Body of pancreas (tissue), 4 donors: Measurements from ENCODE around the gene BTG2. TPM values are rescaled to one million over a fixed set of nuclear protein-coding genes. Genes with fewer than 3 reads are reported as not detected.
A peak's percentile ranks its signal among the peaks of the same experiment; 100 is the strongest.
"Not testable (repeated sequence)": the region's sequence is repeated elsewhere in the genome, so short reads cannot be mapped to it uniquely, and the experiment has no call there.

Source experiments
- ATAC-seq: fragments of 150-250 bp; one replicate; pipeline ENCODE4 v1.9.1; 2016
- DNase-seq, 4 donors: peaks; one replicate each; pipeline ENCODE4 v3.0.0-alpha.2; 2019
- H3K27ac ChIP-seq, 4 donors: fragments of 200-600 bp; sonication (generic); 1 replicate in 3 of 4; 2 replicates in 1 of 4; pipeline versions ENCODE4 v1.5.1 to v1.6.1; 2016 to 2019; ENCODE audit warnings: mild to moderate bottlenecking in 1 of 4, mixed read lengths in 1 of 4, moderate library complexity in 1 of 4
- H3K27me3 ChIP-seq, 2 donors: fragments of 200-600 bp; sonication (generic); one replicate each; pipeline ENCODE4 v1.6.0; 2016; ENCODE audit warnings: mild to moderate bottlenecking in 1 of 2
- H3K36me3 ChIP-seq, 2 donors: fragments of 200-600 bp; sonication (generic); replicated peaks in 1 of 2; 2 replicates each; pipeline ENCODE4 v1.5.1; 2016; ENCODE audit warnings: low read depth in 2 of 2; ENCODE audit not compliant: insufficient read depth in 1 of 2
- H3K4me1 ChIP-seq: fragments of 200-600 bp; sonication (generic); one replicate; pipeline ENCODE4 v1.6.0; 2016
- H3K4me3 ChIP-seq, 2 donors: fragments of 200-600 bp; sonication (generic); 1 replicate in 1 of 2; 2 replicates in 1 of 2; pipeline ENCODE4 v1.5.1; 2016 to 2019
- H3K9me3 ChIP-seq, 3 donors: fragments of 200-600 bp; sonication (generic); 1 replicate in 2 of 3; 2 replicates in 1 of 3; pipeline ENCODE4 v1.5.1; 2016
- CTCF ChIP-seq, 7 experiments: fragments of 450-650 bp in 4 of 7; fragments of 200-600 bp in 3 of 7; sonication (generic) in 3 of 7; IDR thresholded peaks; one replicate each; pipeline ENCODE4 v1.5.1; 2016 to 2019; ENCODE audit warnings: antibody characterized with exemption in 7 of 7
- POLR2A ChIP-seq, 3 donors: fragments of 450-650 bp; IDR thresholded peaks; one replicate each; pipeline ENCODE4 v1.6.1; 2016; ENCODE audit warnings: antibody characterized with exemption in 3 of 3, mild to moderate bottlenecking in 2 of 3
- WGBS, 2 donors: methylation state at CpG; one replicate each; pipeline ENCODE4 v1.1.5; 2017; 5-methylcytosine and 5-hydroxymethylcytosine counted together
- intact Hi-C: fragments of 100-400 bp; cut with DNase I; formaldehyde crosslinking; loops from one replicate; pipeline ENCODE4 v1.15.1; 2023
- total RNA-seq, 2 donors: library from RNA; depleted of rRNA; stranded (reverse); fragments of >200 nt; gene quantifications; one replicate each; pipeline ENCODE4 v1.1.0, GENCODE V29; 2016

Gene BTG2
- total RNA-seq, 2 donors from 2014 or later: 122 to 160 TPM

DNA sequence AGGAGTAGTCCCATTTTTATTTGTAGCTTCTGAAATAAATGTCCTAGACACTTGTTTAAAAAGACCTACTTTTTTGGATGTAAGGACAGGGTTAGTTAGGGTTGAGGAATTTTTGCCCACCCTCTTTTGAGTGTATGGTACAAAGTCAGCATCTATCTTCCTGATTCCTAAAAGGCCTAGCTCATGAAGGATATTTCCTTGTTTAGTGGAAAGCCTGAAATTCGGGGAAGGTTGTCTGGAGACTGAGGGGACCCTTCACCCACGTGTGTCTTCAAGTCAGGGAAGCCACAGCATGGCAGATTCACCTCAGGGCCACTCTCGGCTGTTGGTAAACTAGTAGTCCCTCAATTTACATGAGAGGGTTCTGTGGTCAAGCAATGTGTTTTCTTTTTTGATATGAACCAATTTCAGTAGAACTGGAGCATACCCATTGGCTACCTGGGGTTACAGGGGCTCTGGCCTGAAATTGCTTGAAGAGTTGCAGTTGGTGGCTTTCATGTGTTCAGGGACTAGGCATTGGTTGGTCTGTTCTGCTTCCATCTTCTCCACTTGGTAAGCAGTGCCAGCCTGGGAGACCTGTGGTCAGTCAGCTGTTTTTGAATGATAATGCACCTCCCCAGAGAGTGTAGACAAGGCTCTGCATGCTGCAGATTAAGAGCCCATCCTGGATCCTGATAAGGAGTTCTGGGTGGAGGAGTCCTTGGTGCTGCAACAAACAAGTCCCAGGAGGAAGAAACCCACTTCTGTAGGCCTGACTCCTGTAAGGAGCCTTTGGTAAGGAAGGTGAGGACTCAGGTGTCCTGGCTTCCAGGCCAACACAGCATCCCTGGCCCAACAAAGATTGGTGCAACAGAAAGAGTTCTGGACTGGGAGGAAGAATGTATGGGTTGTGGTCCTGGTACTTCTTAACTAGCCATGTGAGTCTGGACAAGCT lies 6.3 kb downstream of the BTG2 start:
- Histone ChIP-seq H3K27me3 (no peaks in the 10 kb centered on the region), H3K9me3 (no peaks in the 10 kb centered on the region), H3K27ac (peak overlapping the region in 2 of 4 donors; percentile 98 to 99), H3K4me3 (no peak overlapping the region), H3K4me1 (peaks cover 52% of the 10 kb centered on the region), H3K36me3 (no peaks in the 10 kb centered on the region)
- TF ChIP-seq POLR2A (IDR thresholded peaks at IDR 0.05) (peak in 1 of 3 donors; percentile 33), CTCF (IDR thresholded peaks at IDR 0.05) (no peak)
- DNase-seq: peak in 2 of 4 donors; percentile 22 to 51
- intact Hi-C loops: no loop called here
- peak; percentile 0 for ATAC-seq
- WGBS, 2 donors: 54 to 67% methylated on average over 3 of the region's 3 CpGs

- 85 to 94% methylated on average over 4 of the region's 4 CpGs for WGBS, 2 donors
- ATAC-seq: not testable (repeated sequence)
These were observed 8.9 kb downstream of the BTG2 start for GRCh38 chr1:203314025-203314759.

GRCh38 chr1:203316626-203317093 lies 11.3 kb downstream of the BTG2 start:
- 8 to 25% methylated on average over 4 of the region's 4 CpGs for WGBS, 2 donors
- TF ChIP-seq CTCF (IDR thresholded peaks at IDR 0.05): no peak
- TF ChIP-seq POLR2A (IDR thresholded peaks at IDR 0.05): peak in 2 of 3 donors; percentile 54 to 56
- ATAC-seq (peak; percentile 88), DNase-seq (peak; percentile 81 to 93 (median 86))
- Histone ChIP-seq H3K36me3 (no peaks in the 10 kb centered on the region), H3K9me3 (no peaks in the 10 kb centered on the region), H3K27me3 (no peaks in the 10 kb centered on the region), H3K27ac (peak overlapping the region; percentile 76 to 90 (median 86)), H3K4me3 (no peak overlapping the region), H3K4me1 (peaks cover 62% of the 10 kb centered on the region)
- intact Hi-C loops: no loop called here

More at GRCh38 chr1:203314025-203314759, 8.9 kb downstream of the BTG2 start:
- Histone ChIP-seq H3K4me1 (peaks cover 52% of the 10 kb centered on the region), H3K27ac (peak overlapping the region in 1 of 4 donors; percentile 90)
- DNase-seq, H3K9me3 ChIP-seq, H3K4me3 ChIP-seq, H3K36me3 ChIP-seq, H3K27me3 ChIP-seq, intact Hi-C loops: not testable (repeated sequence)

DNA sequence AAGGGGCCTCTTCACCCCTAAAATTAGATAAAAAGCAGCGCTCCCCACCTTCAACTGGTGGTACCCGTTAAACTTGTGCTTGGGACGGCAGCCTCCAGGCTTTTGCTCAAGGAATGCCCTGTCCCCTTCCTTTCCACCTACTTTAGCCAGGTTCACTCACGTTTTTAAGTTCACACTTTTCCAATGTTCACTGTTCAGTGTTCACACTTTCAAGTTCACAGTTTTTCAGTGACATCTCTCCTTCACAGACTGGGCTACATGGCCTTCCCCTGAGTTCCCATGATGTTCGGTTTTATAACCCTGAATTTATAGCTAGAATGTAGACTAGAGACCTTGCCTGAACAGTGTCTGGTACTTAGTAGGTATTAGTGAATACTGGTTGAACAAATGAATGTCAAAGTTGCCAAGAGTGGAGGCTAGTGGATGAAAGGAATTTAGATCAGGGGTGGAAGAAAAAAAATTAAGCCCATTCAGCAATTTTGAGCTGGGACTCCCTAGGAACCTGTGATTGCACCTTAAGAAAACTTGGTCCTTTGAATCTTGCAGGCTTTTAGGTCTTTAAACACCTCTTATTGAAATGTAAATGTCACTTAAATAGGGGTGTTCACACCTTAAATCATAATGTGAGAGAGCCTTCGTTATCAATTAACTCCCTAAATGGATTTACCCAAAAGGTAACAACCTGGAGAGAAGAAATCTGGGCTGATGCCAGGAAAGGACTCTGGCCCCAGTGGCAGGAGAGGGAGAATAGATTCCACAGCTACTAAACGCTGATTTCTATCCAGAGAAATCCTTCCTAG lies 12.3 kb downstream of the BTG2 start:
- H3K27ac ChIP-seq: peak overlapping the region; percentile 76 to 90 (median 86)
- no peak for ATAC-seq
- peak in 2 of 4 donors; percentile 28 to 47 for DNase-seq
- intact Hi-C loops: no loop called here
- no peak overlapping the region for H3K4me3 ChIP-seq
- WGBS, 2 donors: 47 to 59% methylated on average over 7 of the region's 7 CpGs
- H3K27me3 ChIP-seq: no peaks in the 10 kb centered on the region
- H3K4me1 ChIP-seq: peaks cover 72% of the 10 kb centered on the region
- no peaks in the 10 kb centered on the region for H3K9me3 ChIP-seq
- H3K36me3 ChIP-seq: no peaks in the 10 kb centered on the region
- no peak for TF ChIP-seq POLR2A (IDR thresholded peaks at IDR 0.05)
- TF ChIP-seq CTCF (IDR thresholded peaks at IDR 0.05): peak in 1 of 7 experiments; percentile 5
